Germinal center (tissue), 1 donor: ENCODE data around the gene SLC34A1.

ENCODE experiments used
- DNase-seq: peaks from one replicate; pipeline ENCODE4 v3.0.0; 2012; ENCODE audit warnings: mixed read lengths, low spot score

The SLC34A1 gene

DNA sequence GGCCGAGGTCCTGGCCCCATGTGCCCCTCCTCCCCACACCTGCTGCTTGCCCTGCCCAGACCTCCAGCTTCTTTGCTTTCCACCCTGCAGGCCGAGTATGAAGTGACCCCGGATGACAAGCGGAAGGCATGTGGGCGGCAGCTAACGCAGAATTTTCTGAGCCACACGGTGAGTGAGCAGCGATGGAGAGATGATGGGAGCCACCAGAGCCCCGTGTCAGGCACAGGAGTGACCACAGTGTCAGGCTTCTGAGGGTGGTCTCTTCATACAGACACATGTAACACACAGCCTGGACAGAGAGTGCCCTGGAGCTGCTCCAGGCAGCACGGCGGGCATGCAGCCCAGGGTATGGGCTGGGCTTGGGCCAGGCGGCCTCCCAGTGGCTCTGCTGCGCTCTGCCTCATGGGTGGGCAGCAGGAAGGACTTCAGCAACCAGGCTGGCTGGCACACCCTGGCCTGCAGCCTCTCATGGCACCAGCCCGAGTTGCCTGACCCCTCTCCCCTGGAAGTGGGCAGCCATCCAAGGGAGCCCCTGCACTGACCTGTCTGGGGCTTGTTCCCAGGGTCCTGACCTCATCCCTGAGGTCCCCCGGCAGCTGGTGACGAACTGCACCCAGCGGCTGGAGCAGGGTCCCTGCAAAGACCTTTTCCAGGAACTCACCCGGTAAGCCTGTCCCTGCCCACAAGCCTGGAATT lies 48.1 kb downstream of the SLC34A1 start:
- DNase-seq = no peak

DNA sequence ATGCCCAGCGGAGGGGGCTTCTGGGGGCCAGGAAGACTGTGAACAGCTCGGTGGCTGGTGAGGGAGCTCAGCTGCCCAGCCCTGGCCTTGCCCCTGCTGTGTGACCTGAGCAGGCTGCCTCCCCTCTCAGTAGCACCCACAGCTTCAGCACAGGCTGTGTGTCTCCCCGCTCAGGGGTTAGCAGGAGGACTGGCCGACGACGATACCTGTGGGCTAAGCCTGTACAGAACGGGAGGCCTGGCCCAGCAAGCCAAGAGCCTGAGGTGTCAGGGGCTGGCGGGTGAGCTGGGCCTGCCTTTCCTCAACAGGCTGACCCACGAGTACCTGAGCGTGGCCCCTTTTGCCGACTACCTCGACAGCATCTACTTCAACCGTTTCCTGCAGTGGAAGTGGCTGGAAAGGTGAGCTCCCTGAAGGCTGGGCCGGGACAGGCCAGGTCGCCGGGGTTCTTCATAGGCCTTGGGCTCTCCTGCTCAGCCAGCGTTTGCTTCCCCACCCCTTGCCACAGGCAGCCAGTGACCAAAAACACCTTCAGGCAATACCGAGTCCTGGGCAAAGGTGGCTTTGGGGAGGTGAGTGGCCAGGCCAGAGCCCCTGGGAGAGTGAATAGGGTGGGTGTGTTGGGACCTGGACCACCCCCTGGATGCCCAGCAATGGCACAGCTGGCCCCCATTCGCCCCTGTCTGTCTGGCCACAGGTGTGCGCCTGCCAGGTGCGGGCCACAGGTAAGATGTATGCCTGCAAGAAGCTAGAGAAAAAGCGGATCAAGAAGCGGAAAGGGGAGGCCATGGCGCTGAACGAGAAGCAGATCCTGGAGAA lies 48.8 kb downstream of the SLC34A1 start:
- no peak for DNase-seq

DNA sequence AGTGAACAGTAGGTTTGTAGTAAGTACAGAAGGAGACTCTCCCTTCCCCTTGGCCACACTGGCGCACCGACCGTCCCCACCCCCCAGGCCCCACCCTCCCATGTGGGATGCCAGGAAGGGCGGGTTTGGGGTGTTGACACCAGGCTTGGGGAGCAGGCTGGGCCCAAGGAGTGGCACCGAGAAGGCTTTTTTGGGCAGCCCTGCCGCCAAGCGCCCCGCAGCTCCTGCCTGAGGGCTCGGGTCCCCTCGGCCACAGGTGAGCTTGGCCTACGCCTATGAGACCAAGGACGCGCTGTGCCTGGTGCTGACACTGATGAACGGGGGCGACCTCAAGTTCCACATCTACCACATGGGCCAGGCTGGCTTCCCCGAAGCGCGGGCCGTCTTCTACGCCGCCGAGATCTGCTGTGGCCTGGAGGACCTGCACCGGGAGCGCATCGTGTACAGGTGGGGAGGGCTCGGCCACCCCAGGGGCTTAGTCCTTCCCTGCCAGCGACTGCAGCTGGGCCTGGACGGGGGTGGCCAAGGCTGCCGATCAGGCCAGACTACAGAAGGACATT lies 49.5 kb downstream of the SLC34A1 start:
- no peak for DNase-seq

DNA sequence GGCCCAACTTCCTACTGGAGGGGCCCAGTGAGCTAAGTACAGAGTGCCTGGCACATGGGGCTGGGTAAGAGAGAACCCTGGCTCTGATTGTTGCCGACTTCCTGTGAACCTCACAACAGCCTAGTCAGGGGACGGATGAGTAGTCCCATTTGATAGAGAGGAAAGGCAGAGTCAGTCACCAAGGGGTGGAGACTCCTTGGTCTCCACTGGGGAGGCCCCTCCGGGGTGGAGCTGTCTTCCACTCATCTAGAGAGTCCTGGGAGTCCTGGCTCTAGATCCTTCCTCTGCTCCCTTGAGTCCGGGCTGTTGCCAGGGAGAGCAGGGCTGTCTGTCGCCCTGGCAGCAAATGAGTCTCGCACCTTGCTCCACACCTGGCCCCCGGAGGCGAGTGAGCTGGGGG lies 50.2 kb downstream of the SLC34A1 start:
- DNase-seq = no peak

DNA sequence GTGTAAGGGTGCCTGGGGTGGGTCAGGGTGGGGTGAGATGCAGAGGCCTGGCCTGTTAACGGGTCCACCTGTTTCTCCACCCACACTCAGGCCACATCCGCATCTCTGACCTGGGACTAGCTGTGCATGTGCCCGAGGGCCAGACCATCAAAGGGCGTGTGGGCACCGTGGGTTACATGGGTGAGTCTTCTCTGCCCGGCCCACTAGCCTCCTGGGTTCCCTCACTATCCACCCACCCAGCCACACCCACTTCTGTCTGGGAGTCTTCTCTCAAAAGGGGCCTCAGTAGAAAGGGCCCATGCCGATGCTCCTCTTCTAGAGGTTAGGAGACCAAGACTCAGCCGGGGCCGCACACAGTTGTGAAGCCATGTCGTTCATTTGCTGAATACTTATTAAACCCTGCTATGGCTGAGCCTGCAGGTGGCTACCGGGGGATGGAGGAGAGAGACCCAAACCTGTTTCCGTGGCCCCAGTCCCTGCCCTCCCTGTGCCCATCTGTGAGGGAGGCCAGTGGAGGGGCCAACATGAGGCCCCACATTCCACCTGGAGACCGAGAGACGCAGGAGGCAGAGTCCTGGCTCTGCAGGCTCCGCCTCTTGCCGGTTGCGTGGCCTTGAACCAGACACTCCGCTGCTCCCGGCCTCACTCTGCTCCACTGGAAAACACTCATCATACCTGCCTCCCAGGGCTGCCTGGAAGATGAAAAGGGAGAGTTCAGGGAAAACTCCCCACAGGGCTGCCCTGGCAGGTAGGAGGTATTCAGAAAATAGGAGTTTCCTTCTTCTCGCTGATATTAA lies 50.9 kb downstream of the SLC34A1 start:
- no peak for DNase-seq

DNA sequence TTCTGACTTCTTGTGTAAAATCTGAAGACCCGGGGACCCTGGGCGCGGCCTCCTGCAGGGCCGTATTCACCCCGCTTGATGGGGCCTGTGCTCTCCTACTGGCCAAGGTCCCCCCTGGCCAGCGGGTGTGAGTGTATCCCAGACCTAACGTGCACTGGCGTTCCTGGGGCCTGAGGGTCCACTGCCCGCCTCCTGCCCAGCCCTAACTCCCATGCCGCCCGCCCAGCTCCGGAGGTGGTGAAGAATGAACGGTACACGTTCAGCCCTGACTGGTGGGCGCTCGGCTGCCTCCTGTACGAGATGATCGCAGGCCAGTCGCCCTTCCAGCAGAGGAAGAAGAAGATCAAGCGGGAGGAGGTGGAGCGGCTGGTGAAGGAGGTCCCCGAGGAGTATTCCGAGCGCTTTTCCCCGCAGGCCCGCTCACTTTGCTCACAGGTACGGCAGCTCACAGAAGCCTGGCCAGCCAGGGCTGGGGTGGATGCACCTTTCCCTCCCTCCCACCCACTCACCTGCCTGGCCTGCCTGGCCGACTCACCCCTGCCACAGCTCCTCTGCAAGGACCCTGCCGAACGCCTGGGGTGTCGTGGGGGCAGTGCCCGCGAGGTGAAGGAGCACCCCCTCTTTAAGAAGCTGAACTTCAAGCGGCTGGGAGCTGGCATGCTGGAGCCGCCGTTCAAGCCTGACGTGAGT lies 51.8 kb downstream of the SLC34A1 start:
- DNase-seq = no peak

DNA sequence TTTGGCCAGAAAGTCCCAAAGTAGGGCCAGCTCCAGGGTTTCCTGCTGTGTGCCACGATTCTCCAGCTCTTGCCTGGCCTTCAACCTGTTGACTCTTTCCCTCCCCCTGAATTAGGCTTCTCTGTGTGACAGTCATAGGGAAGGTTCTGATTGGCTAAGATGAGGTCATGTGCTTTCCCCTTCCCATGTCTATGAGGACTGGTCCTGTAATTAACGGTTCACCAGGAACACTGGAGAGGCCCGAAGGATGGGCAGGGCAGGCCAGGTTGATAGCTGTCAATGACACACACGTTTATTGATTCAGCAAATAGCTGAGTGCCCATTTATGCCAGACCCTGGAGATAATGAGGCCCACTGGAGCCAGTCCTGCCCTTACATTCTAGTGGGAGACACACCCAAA lies 53.4 kb downstream of the SLC34A1 start:
- no peak for DNase-seq

DNA sequence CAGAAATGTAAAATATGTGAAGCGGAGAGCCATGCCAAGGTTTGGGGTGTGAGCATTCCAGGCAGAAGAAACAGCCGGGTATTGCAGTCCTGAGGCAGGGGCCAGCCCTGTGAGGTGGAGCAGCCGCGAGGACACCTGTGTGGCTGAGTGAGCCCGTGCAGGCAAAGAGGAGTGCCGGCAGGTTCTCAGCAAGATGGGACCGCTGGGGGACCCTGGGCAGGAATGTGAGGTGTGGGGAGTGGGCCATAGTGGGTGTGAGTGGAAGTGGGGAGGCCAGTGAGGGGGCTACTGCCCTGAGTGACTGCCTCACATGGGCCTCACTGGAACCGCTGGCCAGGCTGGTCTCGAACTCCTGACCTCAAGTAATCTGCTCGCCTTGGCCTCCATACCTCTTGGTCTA lies 54.2 kb downstream of the SLC34A1 start:
- no peak for DNase-seq

DNA sequence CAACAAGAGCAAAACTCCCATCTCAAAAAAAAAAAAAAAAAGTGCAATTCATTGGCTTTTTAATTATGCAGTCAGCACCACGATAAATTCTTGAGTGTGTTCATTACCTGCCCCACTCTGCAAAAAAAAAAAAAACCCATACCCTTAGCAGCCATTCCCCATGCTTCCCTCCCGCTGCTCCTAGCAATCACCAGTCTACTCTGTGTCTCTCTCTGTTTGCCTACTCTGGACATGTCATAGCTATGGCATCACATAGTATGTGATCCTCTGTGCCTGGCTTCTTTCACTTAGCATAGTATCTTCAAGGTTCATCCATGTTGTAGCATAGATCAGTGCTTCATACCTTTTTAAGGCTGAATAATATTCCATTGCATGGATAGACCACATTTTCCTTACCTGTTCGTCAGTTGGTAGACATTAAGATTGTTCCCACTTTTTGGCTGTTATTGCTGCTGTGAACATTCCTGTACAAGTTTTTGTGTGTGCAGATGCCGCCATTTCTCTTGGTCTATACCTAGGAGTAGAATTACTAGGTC lies 55.4 kb downstream of the SLC34A1 start:
- DNase-seq = no peak

DNA sequence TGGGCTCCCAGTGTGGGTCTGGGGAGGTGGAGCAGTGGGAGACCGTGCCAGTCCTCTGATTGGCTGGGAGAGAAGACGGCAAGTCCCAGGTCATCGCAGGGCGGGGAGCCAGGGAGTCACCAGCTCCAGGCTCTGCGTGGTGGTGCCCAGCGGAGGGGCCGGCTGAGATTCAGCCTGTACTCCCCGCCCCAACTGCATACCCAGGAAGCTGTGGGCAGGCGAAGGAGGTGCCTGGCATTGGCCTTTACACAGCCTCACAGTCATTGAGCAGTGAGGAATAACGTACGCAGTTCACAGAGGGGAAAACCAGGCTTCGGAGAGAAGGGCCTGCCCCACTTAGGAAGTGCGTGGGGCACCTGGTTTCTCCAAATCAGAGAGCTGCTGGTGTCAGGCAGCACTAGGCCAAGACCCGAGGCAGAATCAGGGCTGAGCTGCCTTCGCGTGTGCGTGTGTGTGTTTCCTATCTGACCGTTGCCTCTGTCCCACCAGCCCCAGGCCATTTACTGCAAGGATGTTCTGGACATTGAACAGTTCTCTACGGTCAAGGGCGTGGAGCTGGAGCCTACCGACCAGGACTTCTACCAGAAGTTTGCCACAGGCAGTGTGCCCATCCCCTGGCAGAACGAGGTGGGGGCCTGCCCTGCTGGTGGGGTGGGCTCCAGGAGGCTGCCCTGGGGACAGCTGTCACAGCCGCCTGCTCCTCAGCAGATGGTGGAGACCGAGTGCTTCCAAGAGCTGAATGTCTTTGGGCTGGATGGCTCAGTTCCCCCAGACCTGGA lies 56.2 kb downstream of the SLC34A1 start:
- DNase-seq = no peak

DNA sequence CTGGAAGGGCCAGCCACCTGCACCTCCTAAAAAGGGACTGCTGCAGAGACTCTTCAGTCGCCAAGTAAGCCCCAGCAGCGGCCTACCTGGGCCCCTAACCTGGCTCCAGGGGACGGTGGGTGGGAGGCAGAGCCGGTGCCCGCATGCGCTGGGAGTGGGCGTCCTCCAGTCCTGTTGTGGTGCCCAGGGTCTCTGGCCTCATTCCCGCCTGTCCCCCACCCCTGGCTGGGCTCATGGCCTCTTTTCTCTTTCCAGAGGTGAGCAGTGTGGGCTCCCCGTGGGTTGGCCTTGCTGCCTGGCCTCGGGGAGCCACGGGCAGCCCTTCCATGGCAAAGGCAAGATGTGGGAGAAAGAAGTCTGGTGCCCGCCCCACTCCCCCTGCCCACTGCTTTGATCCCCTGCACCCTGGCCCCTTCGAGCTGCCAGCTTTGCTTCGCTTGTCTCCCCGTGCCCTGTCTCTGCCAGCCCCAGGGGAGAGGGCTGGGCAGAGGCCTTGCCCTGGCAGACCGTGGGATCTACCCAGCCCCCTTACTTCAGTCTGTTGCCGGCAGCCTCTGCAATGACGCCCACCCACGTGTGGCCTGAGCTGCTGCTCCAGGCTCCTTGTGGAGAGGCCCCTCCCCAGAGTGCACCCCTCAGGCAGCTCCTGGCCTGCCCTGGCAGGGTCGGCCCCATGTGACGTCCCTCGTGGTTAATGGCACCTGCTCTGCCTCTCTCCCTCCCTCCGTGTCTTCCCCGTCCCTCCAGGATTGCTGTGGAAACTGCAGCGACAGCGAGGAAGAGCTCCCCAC lies 57.0 kb downstream of the SLC34A1 start:
- no peak for DNase-seq

DNA sequence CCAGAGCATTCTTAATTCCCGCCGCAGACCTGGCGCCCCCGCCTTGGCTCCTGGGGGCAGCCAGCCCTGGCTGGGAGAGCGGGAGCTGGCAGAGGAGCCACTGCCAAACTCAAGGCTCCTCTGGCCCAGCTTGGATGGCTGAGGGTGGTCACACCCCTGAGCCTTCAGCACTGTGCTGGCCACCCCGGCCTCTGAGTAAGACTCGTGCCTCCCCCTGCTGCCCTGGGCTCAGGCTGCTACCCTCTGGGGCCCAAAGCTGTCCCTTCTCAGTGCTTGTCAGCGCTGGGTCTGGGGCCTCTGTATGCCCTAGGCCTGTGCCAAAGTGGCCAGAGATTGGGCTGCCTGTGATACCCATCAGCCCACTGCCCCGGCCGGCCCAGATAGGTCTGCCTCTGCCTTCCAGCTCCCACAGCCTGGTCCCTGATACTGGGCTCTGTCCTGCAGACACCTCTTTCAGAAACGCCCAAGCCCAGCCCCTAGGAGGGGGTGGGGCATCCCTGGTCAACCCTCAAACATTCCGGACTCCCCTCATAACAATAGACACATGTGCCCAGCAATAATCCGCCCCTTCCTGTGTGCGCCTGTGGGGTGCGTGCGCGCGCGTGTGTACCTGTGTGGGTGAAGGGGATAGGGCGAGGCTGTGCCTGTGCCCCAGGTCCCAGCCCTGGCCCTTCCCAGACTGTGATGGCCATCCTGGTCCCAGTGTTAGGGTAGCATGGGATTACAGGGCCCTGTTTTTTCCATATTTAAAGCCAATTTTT lies 58.0 kb downstream of the SLC34A1 start:
- no peak for DNase-seq

DNA sequence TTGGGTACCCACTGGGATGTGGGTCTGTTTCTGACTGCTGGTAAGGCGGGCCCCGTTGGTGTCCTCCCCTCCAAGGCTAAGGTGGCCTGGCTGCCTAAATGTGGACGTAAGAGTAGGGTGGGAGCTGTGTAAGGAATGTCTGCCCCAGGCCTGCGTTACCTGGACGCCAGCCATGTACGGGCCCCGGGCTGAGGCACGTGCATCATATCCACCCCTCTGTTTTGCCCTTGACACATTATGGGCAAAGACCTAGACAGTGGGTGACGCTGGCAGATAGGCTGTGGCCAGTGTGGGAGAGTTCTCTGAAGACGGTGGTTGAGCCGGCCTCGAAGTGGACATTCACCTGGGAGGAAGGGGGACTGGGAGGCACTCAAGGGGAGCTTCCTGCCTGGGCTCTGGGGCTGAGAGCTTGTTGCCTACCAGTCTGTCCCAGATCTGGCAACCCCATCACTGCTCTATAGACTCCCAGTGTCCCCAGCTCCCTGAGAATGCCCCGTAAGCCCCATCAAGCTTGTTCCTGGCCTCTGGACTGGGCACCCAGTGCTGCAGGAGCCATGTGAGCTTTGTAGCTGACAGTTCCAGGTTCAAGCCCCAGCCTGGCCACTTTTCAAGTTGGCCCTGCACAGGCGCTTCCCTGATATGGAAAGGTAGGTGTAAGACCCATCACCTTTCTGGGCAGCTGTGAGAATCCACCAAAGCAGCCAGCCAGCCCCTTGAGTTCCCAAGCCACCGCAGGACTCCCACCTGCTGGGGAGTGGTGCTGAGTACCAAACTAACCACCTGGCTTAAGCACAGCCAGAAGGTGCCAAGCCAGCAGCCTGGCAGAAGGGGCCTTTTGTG lies 59.1 kb downstream of the SLC34A1 start:
- DNase-seq = no peak

DNA sequence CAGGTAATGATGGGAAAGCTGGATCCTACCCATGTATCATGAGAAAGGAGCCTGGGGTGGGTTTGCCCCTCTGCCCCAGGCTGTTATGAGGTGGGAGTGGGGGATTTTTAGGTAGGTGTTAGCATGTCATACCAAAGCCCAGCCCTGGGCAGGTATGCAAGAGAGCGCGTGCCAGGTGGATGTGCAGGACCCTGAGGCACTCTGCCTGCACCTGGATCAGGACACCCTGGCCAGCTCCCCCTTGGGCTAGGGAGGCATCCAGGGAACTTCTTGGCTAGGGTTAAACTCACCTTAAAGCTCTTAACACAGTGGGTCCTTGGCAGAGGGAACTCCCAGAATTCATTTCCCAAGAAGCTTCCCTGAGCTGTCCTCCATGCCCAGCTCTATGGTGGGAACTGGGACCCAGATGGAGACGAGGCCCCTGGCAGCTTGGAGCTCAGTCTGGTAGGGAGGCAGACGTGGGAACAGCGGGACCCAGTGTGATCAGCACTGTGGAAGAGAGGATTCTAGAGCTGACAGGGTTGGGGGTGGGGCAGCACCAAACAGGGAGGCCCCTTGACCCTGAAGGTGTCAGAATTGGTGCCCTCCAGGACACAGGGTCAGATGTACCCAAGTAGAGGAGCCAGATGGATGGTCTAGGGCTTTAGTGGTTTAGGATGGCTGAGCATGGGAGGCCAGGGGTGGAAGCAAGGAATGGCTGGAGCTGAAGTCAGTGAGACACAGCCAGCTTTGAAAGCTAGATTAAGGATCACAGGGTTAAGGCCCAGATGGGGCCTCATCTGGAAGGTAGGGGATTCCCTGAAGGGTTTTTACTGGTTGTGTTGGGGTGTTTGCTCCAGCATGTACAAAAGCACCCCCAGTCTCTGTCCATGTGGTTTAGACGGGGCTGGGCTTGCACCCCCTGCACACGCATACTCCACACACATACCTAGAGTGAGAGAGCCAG lies 60.1 kb downstream of the SLC34A1 start:
- DNase-seq = no peak

DNA sequence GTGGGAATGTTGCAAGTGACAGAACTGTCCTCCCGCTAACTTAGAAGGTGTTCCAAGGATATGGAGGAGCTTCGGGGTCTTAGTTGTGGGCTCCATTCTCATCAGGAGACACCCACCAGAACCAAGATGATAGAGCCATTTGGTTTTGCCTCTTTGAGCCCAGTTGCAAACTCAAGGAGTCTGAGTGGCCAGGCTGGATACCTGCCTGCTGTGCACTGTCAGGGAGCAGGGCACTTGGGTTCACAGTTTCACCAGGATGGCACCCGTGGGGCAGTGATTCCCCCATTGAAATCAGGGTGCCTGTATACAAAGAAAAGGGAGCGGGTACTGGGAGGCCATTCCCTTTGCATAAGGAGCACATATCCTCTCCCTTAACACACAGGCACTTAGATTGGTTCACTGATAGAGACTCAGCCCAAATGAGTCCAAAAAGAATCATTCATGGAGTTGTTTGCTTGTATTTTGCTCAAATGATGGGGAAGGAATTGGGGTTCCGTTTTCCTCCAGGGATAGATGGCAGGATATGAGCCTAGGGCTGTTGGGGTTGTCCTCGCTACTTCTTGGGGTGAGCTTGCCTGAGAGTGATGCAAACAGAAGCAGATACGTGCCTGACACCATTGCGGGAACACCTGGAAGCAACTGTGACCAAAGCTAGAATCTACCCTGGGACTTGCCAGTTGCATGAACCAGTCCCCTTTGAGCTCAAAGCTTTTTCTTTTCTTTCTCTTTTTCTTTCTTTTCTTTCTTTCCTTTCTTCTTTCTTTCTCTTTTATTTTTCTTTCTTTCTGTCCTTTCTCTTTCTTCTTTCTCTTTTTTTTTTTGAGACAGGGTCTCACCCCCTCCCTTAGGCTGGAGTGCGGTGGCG lies 61.0 kb downstream of the SLC34A1 start:
- DNase-seq = no peak

DNA sequence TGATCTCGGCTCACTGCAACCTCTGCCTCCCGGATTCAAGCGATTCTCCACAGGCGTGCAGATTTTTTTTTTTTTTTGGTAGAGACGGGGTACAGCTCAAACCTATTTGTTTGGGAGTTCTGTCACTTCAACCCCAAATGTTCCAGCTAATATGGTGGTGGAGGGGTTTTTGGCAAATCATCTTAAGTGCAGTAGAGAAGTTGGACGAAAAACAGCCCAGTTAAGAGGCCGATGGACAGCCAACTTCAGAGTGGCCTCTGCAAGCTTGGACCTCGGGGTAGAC lies 61.6 kb downstream of the SLC34A1 start:
- DNase-seq = no peak
